ENCODE results near the gene AMPH.

The AMPH gene

DNA sequence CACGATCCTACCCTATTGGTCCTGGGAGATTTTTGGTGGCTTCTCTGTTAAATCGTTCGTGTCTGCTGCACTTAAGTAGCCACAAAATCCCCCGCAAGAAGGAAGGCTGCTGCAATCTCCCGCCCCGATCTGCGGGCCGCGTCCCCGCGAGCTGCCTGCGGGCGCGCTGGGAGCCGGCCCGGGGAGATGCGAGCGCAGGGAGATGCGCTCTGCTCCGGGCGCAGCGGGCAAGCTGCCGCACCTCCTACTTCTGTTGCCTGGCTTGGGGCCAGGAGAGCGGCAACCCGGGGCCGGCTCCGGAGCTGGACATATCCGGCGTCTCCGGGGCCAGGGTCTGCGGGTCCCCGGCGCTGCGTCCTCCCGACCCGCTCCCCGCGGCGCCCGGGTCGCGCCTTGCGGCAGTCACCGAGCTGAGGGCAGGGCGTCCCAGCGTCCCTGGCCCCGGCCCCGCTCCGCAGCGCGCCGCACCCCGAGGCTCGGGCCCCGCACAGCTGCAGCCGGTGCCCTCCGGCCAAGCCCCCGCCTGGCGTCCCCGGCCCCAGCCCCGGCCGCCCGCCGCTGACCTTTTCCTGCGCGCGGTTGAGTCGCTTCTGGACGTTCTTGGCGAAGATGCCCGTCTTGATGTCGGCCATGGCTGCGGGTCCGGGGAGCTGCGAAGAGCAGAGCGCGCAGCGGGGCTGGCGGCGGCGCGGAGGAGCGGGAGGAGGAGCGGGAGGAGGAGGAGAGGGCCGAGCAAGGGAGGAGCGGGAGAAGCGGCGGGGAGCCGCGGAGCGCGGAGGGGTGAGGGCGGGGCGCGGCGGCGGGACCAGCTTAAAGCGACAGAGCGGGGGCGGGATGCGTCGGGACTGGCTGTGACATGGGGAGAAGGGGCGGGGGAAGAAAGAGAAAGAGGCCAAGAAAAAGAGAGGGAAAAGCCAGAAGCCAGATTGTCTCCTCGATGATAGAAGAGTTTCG lies at the start of gene AMPH:
TSS of gene AMPH (minus strand) at position 654 of the 954 bp plus-strand sequence. CDS start at position 632, 22 bp downstream.
- DNase-seq: peak; percentile 21 to 63

DNA sequence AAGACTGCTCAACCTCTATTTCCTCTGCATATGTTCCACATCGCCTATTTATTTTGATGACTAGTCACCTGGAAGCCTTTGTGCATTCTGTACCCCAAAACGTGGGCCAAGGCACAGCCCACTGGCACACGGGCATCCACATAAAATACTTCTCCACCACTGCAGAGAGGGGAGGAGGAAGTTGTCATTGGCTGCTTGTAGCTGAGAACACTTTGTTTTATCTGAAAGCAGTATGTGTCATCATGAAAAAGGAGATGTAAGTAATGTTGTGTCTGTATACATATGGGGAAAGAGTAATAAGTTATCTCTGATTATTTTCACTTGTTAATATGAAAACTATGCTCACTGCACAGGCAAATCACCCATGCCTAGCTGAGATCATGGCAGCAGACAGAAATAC lies 48.2 kb upstream of the AMPH start:
- DNase-seq: no peak

DNA sequence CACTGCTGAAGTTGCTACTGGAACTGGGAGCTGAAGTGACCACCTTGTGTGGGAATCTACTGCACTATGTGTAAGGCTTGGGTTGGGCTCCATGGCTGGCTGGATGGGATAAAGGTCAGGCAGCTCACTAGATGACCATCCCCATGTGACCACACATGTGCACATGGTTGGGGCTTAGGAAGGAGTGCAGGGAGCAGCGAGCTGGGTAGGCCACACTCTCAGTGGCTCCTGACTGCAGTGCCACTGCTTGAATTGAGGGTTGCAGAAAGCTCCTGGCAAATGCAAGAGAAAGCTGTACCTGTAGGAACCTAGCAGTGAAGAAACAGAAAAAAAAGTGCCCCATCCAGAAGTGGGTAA lies 47.5 kb upstream of the AMPH start:
- no peak for DNase-seq

DNA sequence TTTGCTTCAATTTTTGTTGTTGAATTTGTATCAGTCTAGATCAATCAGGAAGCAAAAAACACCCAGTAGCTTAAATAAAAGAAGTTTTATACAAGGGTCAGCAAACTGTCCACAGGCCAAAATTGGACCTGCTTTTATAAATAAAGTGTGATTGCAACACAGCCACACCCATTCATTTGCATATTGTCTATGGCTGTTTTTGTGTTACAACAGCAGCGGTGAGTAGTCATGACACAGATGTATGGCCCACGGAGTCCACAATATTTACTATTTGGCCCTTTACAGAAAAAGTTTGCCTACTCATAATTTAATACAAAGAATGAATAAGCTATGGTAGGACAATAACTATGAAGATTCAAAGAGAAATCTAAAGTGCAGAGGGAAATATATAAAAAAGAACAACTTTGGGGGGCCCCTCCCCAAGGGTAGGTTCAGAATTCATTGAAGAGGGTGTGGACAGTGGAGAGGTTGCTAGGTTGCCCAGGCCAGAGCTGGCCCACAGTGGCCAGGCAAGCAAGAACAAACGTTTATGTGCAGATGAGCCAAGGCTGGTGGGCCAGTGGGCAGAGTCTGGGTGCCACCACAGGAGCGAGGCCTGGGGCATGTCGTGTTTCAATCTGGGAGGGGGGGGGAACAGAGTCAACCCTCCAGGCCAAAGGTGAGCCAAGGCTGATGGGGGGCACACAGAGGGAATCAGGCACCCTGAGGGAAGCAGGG lies 47.0 kb upstream of the AMPH start:
- no peak for DNase-seq

DNA sequence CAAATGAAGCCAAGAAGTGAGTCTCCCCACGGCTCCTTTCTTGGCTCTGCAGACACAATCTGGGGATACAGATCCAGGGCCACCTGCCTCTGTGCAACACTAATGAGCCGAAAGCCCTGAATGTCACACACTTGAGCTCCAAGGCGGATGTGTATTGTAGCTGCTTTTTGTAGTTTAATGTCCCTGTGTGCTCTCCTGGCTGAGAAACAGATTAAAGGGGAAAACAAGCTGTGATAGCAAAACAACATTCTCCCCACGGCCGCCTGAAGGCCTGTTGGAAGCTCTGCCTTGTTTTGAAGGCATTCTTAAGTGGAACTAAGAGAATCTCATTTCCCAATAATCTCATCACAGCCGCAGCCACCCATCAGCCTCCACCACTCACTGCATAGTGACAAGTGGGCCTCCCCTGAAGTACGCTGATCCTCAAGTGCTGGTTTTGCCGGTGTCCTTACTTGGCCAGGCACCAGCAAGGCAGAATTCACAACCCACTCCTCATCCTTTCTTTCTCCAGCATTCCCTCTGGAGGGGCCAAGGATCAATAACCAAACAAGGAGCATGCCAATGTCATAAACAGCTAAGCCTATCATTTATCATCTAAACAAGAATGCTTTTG lies 44.4 kb upstream of the AMPH start:
- DNase-seq: no peak

DNA sequence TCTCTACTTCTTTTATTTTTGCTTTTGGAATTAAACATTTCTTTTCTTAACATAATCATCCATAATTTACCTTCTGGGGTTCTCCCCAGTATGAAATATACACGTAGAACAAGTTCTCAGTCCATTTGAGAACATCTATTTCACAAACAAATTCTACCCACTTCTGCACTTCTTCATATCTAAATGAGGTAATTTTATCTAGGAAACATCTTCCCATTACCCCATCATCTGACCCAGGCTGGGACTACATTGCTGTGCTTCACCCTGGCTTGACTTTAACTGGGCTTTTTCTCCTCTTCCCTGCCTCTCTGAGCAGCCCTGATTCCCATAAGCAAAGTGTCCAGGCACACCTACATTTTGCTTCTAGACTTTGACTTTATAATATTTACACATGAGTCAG lies 43.3 kb upstream of the AMPH start:
- DNase-seq: no peak

DNA sequence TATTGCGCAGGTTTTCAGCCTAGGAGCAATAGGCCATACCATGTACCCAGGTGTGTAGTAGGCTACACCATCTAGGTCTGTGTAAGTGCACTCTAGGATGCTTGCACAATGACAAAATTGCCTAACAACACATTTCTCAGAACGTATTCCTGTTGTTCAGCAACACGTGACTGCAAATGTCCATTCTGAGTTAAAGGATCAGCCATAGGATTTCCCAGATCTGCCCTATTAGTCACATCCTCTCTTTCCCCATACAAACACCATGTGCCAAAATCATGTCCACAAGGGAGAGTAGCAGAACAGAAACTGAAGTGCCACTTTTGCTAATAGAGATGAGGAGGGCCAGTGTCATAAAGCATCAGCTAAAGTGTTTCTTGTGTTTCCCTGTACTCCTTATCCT lies 42.6 kb upstream of the AMPH start:
- no peak for DNase-seq

DNA sequence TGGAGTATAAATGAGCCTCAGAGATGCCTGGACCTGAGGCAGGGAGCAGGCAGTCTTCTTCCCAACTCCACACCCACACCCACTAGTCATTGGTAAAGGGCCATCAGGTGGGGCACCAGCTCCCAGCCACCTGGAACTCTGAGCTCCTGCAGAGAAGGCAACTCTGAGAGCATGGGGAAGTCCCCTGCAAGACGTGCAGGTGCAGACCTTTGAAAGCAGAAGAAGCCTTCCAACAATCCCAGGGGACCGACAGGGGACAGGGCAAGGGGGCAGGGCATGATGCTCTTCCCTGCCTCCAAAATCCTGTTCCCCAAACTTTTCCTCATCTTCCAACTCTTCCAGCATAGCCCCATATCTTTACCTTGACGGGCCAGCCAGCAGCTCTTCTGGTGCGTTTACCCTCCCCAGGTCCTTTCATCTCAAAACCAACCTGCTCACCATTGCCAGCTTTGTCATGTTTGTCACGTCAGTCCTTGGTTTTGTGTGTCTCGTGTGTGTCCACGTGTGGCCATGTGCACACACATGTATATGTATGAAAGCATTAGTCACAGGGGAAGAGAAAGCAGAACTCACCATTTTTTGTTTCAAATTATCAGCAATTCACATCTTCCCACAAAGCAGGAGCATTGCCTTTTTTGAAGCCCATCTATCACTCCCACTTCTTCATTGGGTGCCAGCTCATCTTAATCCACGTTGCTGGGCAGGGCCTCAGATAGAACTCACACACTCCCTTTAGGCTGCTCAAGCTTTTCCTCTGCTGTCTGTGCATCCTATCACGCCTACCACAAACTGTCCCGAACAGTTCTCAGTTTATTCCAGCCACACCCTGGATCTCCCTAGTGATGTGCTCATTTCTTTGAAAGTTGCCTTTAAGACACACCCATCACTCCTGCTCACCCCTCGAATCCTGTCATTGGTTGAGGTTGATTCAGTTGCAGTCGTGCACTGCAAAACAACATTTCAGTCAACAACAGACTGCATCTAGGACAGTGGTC lies 41.0 kb upstream of the AMPH start:
- no peak for DNase-seq

DNA sequence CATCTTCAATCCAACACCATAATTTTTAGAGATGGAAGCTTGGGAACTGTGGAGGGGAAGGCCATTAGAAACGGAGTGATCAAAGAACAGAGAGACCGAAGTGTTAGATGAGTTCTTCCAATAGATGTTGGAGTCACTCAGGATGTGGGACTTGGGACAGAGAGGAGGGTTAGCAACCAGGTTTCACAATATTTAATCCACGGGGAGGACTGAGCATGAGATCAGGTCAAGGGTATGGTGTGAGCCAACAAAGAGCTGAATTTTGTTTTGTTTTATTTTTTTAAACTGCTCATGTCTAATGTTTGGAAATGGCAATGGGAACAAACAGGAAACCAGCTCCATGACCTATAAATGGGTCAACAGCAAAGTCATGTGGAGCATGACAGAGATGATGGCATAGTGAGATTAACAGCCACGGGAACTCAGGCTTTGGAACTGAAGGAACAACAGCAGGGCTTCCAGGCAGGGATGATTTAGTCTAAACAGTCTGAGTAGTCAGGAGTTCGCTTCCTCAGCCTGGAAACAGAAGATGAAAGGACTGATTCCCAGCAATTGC lies 38.9 kb upstream of the AMPH start:
- DNase-seq: no peak

DNA sequence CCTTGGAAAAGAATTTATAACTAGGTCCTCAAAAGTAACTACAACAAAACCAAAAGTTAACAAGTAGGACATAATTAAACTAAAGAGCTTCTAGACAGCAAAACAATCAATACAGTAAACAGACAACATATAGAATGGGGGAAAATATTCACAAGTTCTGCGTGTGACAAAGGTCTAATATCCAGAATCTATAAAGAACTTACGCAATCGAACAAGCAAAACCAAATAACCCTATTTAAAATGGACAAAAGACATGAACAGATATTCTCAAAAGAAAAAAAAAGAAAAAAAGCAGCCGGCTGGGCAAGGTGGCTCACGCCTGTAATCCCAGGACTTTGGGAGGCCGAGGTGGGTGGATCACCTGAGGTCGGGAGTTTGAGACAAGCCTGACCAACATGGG lies 33.8 kb upstream of the AMPH start:
- DNase-seq: no peak

DNA sequence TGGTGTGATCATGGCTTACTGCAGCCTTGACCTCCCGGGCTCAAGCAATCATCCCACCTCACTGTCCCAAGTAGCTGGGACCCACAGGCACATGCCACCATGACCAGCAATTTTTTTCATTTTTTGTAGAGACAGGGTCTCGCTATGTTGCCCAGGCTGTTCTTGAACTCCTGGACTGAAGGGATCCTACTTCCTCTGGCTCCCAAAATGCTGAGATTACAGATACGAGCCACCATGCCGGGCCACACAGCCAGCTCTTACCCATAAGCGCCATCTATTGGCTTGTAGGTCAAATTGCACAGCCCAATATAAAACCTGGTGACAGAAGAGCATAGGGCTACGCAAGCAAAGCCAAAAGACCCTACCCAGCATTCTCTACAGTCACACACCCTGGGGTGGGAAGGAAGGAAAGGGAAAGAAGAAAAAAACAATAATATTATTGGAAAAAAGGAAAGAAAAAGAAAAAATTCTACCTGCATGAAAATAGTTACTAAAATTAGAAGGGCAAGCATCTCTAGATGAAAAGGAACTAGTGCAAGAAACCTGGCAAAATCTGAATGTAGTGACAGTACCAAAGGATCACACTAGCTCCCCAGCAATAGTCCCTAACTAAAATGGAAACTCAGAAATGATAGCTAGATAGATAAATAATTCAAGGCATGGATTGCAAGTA lies 29.4 kb upstream of the AMPH start:
- DNase-seq: peak; percentile 17 to 20

DNA sequence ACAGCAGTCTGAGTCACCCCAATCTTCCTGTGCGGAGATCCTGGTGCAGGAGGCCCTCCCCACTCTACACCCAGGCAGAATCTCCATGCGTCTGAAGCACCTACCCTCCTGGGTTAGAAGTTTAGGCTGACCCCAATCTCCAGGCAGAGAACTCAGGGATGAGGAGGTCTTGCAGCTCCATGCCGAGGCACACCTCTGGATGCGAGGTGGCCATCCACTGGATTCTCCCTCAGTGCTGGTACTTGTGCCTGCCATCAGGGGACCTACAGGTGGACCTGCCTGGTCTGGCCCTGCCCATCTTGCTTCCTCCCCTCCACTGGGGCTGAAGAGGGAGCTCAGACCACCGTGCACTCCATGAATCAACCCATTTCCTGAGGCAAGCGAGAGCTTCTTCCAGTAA lies 28.8 kb upstream of the AMPH start:
- DNase-seq: no peak

DNA sequence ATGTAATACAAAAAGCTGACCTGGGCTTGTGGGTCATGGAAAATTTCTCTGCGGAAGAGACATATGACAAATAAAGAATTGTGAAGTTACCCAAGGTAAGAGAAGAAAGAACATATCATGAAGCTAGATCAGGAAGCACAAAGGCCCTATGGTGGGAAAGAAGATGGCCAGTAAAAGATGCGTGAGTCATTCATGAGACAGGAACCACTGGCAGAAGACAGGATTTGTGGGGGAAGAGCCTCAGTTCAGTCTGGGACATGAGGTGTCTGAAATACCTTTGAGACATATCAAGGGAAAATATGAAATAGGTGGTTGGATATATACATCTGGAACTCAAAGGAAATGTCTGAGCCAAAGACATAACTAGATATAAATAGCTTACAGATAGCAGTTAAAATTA lies 27.7 kb upstream of the AMPH start:
- DNase-seq: no peak

DNA sequence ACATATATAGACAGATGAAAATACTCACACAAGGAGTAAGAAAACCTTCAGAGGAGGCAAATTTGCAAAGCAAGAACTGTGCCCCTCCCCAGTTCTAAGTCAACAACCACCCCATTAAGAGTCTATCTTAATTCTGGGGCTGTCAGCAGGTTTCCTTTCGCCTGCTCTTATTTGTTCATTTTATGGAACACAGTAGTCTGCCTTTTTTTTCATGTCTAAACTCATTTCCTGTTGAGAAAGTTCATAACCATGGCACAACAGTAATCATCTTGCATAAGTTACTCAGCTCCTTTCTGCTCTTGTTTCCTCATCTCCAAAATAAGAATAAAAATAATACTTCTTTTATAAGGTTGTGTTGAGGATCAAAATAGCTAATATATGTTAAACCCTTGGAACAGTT lies 25.8 kb upstream of the AMPH start:
- DNase-seq: no peak

DNA sequence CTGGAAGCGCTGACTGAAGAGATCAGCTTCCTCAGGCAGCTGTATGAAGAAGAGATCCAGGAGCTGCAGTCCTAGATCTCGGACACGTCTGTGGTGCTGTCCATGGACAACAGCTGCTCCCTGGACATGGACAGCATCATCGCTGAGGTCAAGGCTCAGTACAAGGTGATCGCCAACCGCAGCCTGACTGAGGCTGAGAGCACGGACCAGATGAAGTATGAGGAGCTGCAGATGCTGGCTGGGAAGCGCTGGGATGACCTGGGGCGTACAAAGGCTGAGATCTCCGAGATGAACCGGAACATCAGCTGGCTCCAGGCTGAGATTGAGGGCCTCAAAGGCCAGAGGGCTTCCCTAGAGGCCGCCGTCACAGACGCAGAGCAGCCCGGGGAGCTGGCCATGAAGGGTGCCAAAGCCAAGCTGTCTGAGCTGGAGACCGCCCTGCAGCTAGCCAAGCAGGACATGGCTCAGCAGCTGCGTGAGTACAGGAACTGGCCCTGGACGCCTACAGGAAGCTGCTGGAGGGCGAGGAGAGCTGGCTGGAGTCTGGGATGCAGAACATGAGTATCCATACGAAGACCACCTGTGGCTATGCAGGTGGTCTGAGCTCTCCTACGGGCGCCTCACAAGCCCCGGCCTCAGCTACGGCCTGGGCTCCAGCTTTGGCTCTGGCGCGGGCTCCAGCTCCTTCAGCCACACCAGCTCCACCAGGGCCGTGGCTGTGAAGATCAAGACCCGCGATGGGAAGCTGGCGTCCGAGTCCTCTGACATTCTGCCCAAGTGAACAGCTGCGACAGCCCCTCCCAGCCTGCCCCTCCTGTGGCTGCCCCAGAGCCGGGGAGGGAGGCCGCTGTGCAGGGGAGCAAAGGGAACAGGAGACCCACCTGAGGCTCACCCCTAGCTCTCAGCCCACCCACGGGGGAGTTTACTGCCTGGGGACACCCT lies 24.9 kb upstream of the AMPH start:
- no peak for DNase-seq

DNA sequence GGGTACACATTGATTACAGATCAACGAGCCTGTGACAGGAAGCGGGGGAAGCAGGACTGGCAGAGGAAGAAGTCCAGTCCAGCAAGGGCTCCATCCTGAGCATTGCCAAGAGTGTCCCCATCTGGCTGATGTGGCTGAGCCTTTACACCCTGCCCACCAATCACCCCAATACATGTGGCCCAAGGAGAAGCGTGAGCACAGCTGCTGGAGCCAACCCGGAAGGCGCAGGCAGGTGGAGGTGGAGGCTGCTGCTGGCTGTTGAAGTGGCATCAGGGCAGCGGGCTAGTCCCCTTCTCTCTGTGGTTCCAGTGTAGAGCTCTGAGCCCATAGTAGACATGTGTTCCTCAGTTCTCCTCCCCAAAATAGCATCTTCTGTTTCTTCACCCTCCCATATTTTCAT lies 6.8 kb upstream of the AMPH start:
- DNase-seq: no peak

DNA sequence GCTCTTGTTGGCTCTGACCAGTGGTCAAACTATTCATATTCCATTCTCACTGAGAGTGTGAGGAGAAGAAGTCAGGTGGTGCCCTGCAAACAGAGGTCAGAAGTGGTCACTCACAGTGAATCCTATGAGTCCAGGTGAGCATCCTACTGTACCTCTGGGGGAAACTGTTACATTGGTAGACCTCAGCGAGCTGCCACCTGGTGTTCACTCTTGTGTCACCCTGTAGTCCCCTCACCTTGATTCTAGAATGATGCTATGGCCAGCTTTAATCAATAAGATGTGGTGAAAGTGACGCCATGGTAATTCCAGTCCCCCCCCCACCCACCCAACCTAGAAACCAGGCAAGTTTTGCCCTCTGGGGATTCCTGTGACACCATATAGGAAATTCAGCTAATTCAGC lies 1.2 kb upstream of the AMPH start:
- DNase-seq: no peak

DNA sequence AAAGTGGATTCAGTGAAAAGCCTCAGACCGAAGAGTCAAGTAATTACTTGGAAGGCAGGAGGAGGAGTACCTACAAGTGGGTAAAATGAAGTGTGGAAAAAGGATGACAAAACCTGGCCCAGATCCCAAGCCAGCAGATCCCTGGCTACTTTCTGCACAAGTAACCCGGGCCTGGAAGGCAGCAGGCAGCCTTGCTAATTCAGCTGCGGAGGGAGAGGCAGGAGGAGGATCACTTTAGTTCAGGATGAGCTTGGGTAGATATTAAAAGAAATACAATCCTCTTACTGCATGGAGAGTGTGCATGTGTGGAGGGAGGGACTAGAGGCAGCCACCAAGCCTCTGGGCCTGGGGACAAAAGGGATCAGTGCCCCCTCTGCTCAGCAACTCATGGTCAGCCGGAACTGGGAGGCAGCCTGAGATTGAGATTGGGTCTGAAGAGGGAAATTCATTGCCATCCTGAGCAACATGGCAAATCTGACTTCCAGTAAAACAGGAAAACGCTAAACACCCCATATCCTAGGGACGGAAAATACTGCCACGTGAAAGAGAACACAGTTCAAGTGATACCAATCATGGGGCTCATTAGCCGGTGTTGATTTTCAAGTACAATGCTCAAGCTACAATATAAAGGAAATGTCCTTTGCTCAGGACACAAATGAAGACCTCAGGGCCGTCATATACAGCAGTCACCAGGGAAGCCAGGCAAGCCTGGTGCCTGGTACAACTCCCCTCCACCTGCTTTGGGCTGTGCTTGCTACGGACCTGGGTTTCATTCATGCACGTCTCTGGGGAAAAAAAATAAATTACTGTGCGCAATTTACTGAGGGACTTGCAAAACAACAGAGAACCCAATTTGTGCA lies 1.3 kb downstream of the AMPH start:
- no peak for DNase-seq

DNA sequence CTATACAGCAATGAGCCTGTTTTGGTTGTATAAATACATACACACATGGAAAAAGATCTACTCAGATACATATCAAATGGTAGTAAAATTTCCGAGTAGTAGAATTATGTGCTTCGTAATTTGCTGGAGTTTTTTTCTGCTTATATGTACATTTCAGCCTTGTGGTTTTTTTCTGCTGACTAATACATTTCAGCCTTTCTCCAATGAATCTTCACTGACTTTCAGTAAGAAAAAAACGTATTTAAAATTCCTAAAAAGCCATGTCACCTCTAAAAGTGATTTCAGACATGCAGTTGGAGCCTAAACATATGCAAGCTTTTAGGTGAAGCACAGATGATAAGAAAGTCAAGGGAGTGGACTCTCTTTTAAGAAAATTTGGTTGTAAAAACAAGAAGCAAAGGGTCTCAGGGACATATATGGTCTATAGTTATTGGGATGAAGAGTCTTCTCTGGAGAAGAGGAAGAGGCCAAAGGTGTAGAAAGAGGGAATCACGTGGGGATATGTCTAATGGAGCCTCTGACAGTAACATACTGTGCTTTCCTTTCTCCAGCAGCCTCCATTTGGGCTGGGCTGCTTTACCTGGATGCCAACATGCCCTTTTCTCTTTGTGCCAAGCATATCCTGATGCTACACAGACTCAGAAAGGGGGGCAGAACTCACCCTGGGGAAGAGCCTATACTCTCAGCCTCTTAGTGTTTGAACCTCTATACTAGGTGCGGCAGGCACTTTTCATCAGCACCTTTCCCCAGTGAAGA lies 2.4 kb downstream of the AMPH start:
- no peak for DNase-seq

Data from stimulated activated CD4-positive, alpha-beta T cell treated with anti-CD3 and anti-CD28 coated beads, Interleukin-2, amount 100 ng/mL, for 24 hours (primary cell).